Erythroblast (primary cell): ENCODE measurements around the gene POU2F1.

Experiments
- GATA1 ChIP-seq: IDR thresholded peaks from 2 replicates; pipeline ENCODE4 v1.6.1; 2011; ENCODE audit warnings: low read depth, mild to moderate bottlenecking, control low read depth, low read length, moderate library complexity
- POLR2A ChIP-seq: IDR thresholded peaks from 2 replicates; pipeline ENCODE4 v1.6.1; 2011; ENCODE audit warnings: mild to moderate bottlenecking, low read length

GRCh38 chr1:167371030-167371429 is 150.3 kb downstream of the POU2F1 start:
- TF ChIP-seq POLR2A, result no peak
- no peak for TF ChIP-seq GATA1
